SK-N-SH (cell line): ENCODE measurements around the gene ABHD17C. TPM values are rescaled to one million over a fixed set of nuclear protein-coding genes. Genes with fewer than 3 reads are reported as not detected.

ENCODE experiments used
- CTCF ChIA-PET: fragments of 300-600, 350-600 bp; formaldehyde crosslinking; extraction: SDS; loops from one replicate; lab custom pipeline; 2021; lab: Yijun Ruan, JAX
- POLR2A ChIA-PET: fragments of 350-600 bp; sonication (Branson Sonifier 250); formaldehyde crosslinking; extraction: SDS; loops from one replicate; lab custom pipeline; 2020; ENCODE audit warnings: antibody characterized with exemption, inconsistent platforms; lab: Yijun Ruan, JAX
- DNase-seq: peaks from one replicate; pipeline ENCODE4 v3.0.0; 2012
- H2AFZ ChIP-seq: fragments of 200-600 bp; sonication (generic); 2 replicates; pipeline ENCODE4 v1.8.1; 2016; ENCODE audit warnings: antibody characterized with exemption, mild to moderate bottlenecking, low read depth
- H3F3A ChIP-seq: fragments of 200-600 bp; sonication (generic); replicated peaks from 2 replicates; pipeline ENCODE3; 2016; ENCODE audit warnings: antibody characterized with exemption, mild to moderate bottlenecking; ENCODE audit not compliant: insufficient read depth
- H3K27ac ChIP-seq, 2 experiments: fragments of 200-500 bp in 1 of 2; fragments of 200-600 bp in 1 of 2; sonication (Bioruptor generic) in 1 of 2; sonication (generic), shearing (Covaris generic) in 1 of 2; 2 replicates each; pipeline versions ENCODE4 v1.5.1 to v1.6.1; 2014 to 2016; ENCODE audit warnings: low read depth in 2 of 2, inconsistent platforms in 1 of 2, low read length in 1 of 2, mild to moderate bottlenecking in 1 of 2, mixed read lengths in 1 of 2
- H3K27me3 ChIP-seq: fragments of 200-600 bp; sonication (generic), shearing (Covaris generic); 2 replicates; pipeline ENCODE4 v1.6.1; 2016; ENCODE audit warnings: mixed run types; ENCODE audit not compliant: insufficient read depth
- H3K36me3 ChIP-seq, 2 experiments: fragments of 200-500 bp in 1 of 2; fragments of 200-600 bp in 1 of 2; sonication (Bioruptor generic) in 1 of 2; sonication (generic) in 1 of 2; replicated peaks in 1 of 2; 2 replicates each; pipeline versions ENCODE3 to v1.5.1; 2014 to 2016; ENCODE audit warnings: low read length in 1 of 2, mild to moderate bottlenecking in 1 of 2; ENCODE audit not compliant: insufficient read depth in 2 of 2, control insufficient read depth in 1 of 2
- H3K4me1 ChIP-seq, 2 experiments: fragments of 200-500 bp in 1 of 2; fragments of 200-600 bp in 1 of 2; sonication (Bioruptor generic) in 1 of 2; sonication (generic), shearing (Covaris generic) in 1 of 2; 2 replicates each; pipeline versions ENCODE4 v1.5.1 to v1.6.1; 2014 to 2016; ENCODE audit warnings: low read depth in 1 of 2, low read length in 1 of 2, mixed run types in 1 of 2; ENCODE audit not compliant: insufficient read depth in 2 of 2, control insufficient read depth in 1 of 2
- H3K4me2 ChIP-seq: fragments of 200-600 bp; sonication (generic), shearing (Covaris generic); 2 replicates; pipeline ENCODE4 v1.6.1; 2017; ENCODE audit warnings: mixed run types
- H3K4me3 ChIP-seq, 2 experiments: fragments of 200-500 bp in 1 of 2; fragments of 200-600 bp in 1 of 2; sonication (Bioruptor generic) in 1 of 2; sonication (generic), shearing (Covaris generic) in 1 of 2; 2 replicates each; pipeline versions ENCODE4 v1.5.1 to v1.8.1; 2014 to 2016; ENCODE audit warnings: low read depth in 2 of 2, inconsistent platforms in 1 of 2, low read length in 1 of 2, mild to moderate bottlenecking in 1 of 2, mixed read lengths in 1 of 2, moderate library complexity in 1 of 2
- H3K79me2 ChIP-seq: fragments of 200-600 bp; sonication (generic); 2 replicates; pipeline ENCODE4 v1.8.1; 2017; ENCODE audit warnings: mild to moderate bottlenecking; ENCODE audit not compliant: insufficient read depth
- H3K9ac ChIP-seq: fragments of 200-600 bp; sonication (generic); 2 replicates; pipeline ENCODE4 v1.6.1; 2017; ENCODE audit warnings: mixed run types
- H3K9me2 ChIP-seq: fragments of 200-600 bp; sonication (generic); 2 replicates; pipeline ENCODE4 v1.6.1; 2017; ENCODE audit warnings: mixed run types
- H3K9me3 ChIP-seq: fragments of 200-600 bp; sonication (generic); 2 replicates; pipeline ENCODE4 v1.6.1; 2017; ENCODE audit warnings: mixed run types, mild to moderate bottlenecking, moderate library complexity
- H4K20me1 ChIP-seq: fragments of 200-600 bp; sonication (generic); 2 replicates; pipeline ENCODE4 v1.6.1; 2017; ENCODE audit warnings: mild to moderate bottlenecking, mixed run types; ENCODE audit not compliant: insufficient read depth
- ELF1 ChIP-seq: IDR thresholded peaks from 2 replicates; pipeline ENCODE4 v1.4.0; 2012
- FOXM1 ChIP-seq: IDR thresholded peaks from 2 replicates; pipeline ENCODE4 v1.4.0; 2012; ENCODE audit warnings: low read depth, mild to moderate bottlenecking
- GABPA ChIP-seq: IDR thresholded peaks from 2 replicates; pipeline ENCODE4 v1.4.0; 2012; ENCODE audit warnings: low read depth, mild to moderate bottlenecking
- IRF3 ChIP-seq: fragments of 150-350 bp; IDR thresholded peaks from 2 replicates; pipeline ENCODE4 v1.6.1; 2016; ENCODE audit warnings: mild to moderate bottlenecking, low read depth, low read length
- MAX ChIP-seq: IDR thresholded peaks from 2 replicates; pipeline ENCODE4 v1.4.0; 2012; ENCODE audit warnings: low read depth
- MEF2A ChIP-seq: IDR thresholded peaks from 2 replicates; pipeline ENCODE4 v1.4.0; 2012; ENCODE audit warnings: low read depth, borderline replicate concordance
- MXI1 ChIP-seq: IDR thresholded peaks from 2 replicates; pipeline ENCODE4 v1.6.1; 2012; ENCODE audit warnings: mild to moderate bottlenecking, low read depth, low read length, improper control_type of control experiment
- RAD21 ChIP-seq: IDR thresholded peaks from 2 replicates; pipeline ENCODE4 v1.6.1; 2012; ENCODE audit warnings: mild to moderate bottlenecking, low read length
- RFX5 ChIP-seq: IDR thresholded peaks from 2 replicates; pipeline ENCODE4 v1.6.1; 2012; ENCODE audit warnings: mild to moderate bottlenecking, improper control_type of control experiment, low read length
- RXRA ChIP-seq: IDR thresholded peaks from 2 replicates; pipeline ENCODE4 v1.4.0; 2012; ENCODE audit warnings: low read depth, mild to moderate bottlenecking, borderline replicate concordance
- SIN3A ChIP-seq: IDR thresholded peaks from 2 replicates; pipeline ENCODE4 v1.6.1; 2012; ENCODE audit warnings: low read depth, mild to moderate bottlenecking, low read length, moderate library complexity, borderline replicate concordance
- SMC3 ChIP-seq: IDR thresholded peaks from 2 replicates; pipeline ENCODE4 v1.6.1; 2012; ENCODE audit warnings: low read depth, low read length, improper control_type of control experiment
- TEAD4 ChIP-seq: IDR thresholded peaks from 2 replicates; pipeline ENCODE4 v1.4.0; 2012; ENCODE audit warnings: mild to moderate bottlenecking, borderline replicate concordance; ENCODE audit not compliant: insufficient read depth
- USF1 ChIP-seq: IDR thresholded peaks from 2 replicates; pipeline ENCODE4 v1.4.0; 2012; ENCODE audit warnings: low read depth, borderline replicate concordance
- USF2 ChIP-seq: fragments of 150-350 bp; IDR thresholded peaks from 2 replicates; pipeline ENCODE4 v1.6.1; 2017; ENCODE audit warnings: antibody characterized with exemption, low read length, low read depth, borderline replicate concordance
- WGBS: methylation state at CpG from one replicate; pipeline ENCODE4 v1.1.6; 2017; ENCODE audit warnings: low lambda C conversion rate; 5-methylcytosine and 5-hydroxymethylcytosine counted together
- polyA plus RNA-seq, 3 experiments: library from polyadenylated mRNA; depleted of rRNA; stranded (reverse); fragments of >200 nt; gene quantifications; 2 replicates each; pipeline ENCODE4 v1.2.3, GENCODE V29; 2012

The ABHD17C gene
- polyA plus RNA-seq, 1 of the 3 experiments (the other 2 are of a cell fraction), result 11.7 TPM

- Histone ChIP-seq H3K9me3 (no peaks in the 10 kb centered on the region), H2AFZ (no peak overlapping the region), H3K9ac (no peak overlapping the region), H3K79me2 (peaks cover 61% of the 10 kb centered on the region), H4K20me1 (peaks cover under 1% of the 10 kb centered on the region; the same call in 1 of the 2 replicates), H3K27me3 (no peaks in the 10 kb centered on the region), H3F3A (no peaks in the 10 kb centered on the region), H3K36me3 (peaks cover 0 to 3% of the 10 kb centered on the region in 2 experiments), H3K4me2 (no peak overlapping the region), H3K4me1 (peaks cover 0 to 4% of the 10 kb centered on the region in 2 experiments; a peak in 1 of 4 replicates), H3K4me3 (no peak overlapping the region), H3K27ac (no peak overlapping the region), H3K9me2 (no peaks in the 10 kb centered on the region)
- DNase-seq, result no peak
- CTCF ChIA-PET, result interaction anchor here (0.8 to 2.1 kb wide), 3 partner anchors 10 to 138 kb away, joined by 3 to 6 read pairs (median 4); no protein-coding TSS in a partner anchor
- TF ChIP-seq SIN3A, result no peak
- TF ChIP-seq USF1, result no peak
- TF ChIP-seq USF2, result no peak
- WGBS, result 95% methylated on average over 8 of the region's 8 CpGs
- POLR2A ChIA-PET, result no interaction called here
Measured at GRCh38 chr15:80706161-80706560, 11.1 kb downstream of the ABHD17C start.

GRCh38 chr15:80709542-80709941 is 14.4 kb downstream of the ABHD17C start:
- POLR2A ChIA-PET, result no interaction called here
- TF ChIP-seq ELF1 (no peak), RFX5 (no peak), RAD21 (no peak), MAX (no peak), GABPA (no peak), FOXM1 (no peak), MEF2A (no peak), TEAD4 (no peak), RXRA (no peak), SMC3 (no peak), MXI1 (no peak), IRF3 (no peak)
- Histone ChIP-seq H3K4me1 (no peaks in the 10 kb centered on the region), H3K36me3 (no peaks in the 10 kb centered on the region), H3K27ac (no peak overlapping the region), H3K4me2 (no peak overlapping the region), H3K9me3 (no peaks in the 10 kb centered on the region), H2AFZ (no peak overlapping the region), H4K20me1 (peaks cover 13% of the 10 kb centered on the region; the same call in 1 of the 2 replicates), H3K27me3 (no peaks in the 10 kb centered on the region), H3K9ac (no peak overlapping the region), H3F3A (no peaks in the 10 kb centered on the region), H3K9me2 (no peaks in the 10 kb centered on the region), H3K79me2 (peaks cover 52% of the 10 kb centered on the region), H3K4me3 (no peak overlapping the region)
- no peak for DNase-seq
- CTCF ChIA-PET, result no interaction called here
- WGBS, result 97% methylated on average over 6 of the region's 6 CpGs
